B cell (primary cell): ENCODE measurements around the gene EIF2D. TPM values are rescaled to one million over a fixed set of nuclear protein-coding genes. Genes with fewer than 3 reads are reported as not detected.
"Not testable (repeated sequence)": the region's sequence is repeated elsewhere in the genome, so short reads cannot be mapped to it uniquely, and the experiment has no call there.

Experiments
- ATAC-seq: fragments of 200-7000 bp; cut with Tn5 transposase; one replicate; pipeline ENCODE4 v1.10.0; 2021; ENCODE audit warnings: low read depth, mild to moderate bottlenecking, moderate number of reproducible peaks, moderate library complexity
- CTCF ChIA-PET: fragments of 350-600 bp; sonication (Branson Sonifier 250); formaldehyde crosslinking; loops from one replicate; lab custom pipeline; 2021; ENCODE audit warnings: antibody characterized with exemption, inconsistent platforms; lab: Charles Lee
- POLR2A ChIA-PET: fragments of 350-600 bp; sonication (Branson Sonifier 250); formaldehyde crosslinking; loops from one replicate; lab custom pipeline; 2021; ENCODE audit warnings: antibody characterized with exemption; lab: Charles Lee
- DNase-seq: peaks from one replicate; pipeline ENCODE4 v3.0.0; 2013
- H2AFZ ChIP-seq: 2 replicates; pipeline ENCODE4 v1.6.1; 2012; ENCODE audit warnings: mild to moderate bottlenecking, low read depth, low read length; ENCODE audit not compliant: insufficient read depth, poor library complexity, severe bottlenecking
- H3K27ac ChIP-seq, 2 donors: 1 replicate in 1 of 2; 2 replicates in 1 of 2; pipeline ENCODE4 v1.5.1; 2012 to 2013; ENCODE audit warnings: low read length in 2 of 2, mild to moderate bottlenecking in 2 of 2, moderate library complexity in 1 of 2
- H3K27me3 ChIP-seq, 4 experiments: fragments of 200-600 bp in 1 of 4; sonication (generic) in 1 of 4; replicated peaks in 1 of 4; 1 replicate in 2 of 4; 2 replicates in 2 of 4; pipeline versions ENCODE4 v1.6.1 to v1.7.0; 2013 to 2016; ENCODE audit warnings: low read length in 3 of 4, mild to moderate bottlenecking in 2 of 4, mixed read lengths in 1 of 4, moderate library complexity in 1 of 4; ENCODE audit not compliant: insufficient read depth in 4 of 4, control insufficient read depth in 3 of 4; ENCODE audit errors: control extremely low read depth in 1 of 4
- H3K36me3 ChIP-seq, 2 experiments: replicated peaks in 1 of 2; 1 replicate in 1 of 2; 2 replicates in 1 of 2; pipeline versions ENCODE4 v1.6.1 to v1.7.1; 2013; ENCODE audit warnings: low read length in 1 of 2; ENCODE audit not compliant: insufficient read depth in 2 of 2, control insufficient read depth in 1 of 2; ENCODE audit errors: control extremely low read depth in 1 of 2, extremely low read depth in 1 of 2
- H3K4me1 ChIP-seq, 2 donors: fragments of 200-600 bp in 1 of 2; sonication (generic) in 1 of 2; 1 replicate in 1 of 2; 2 replicates in 1 of 2; pipeline versions ENCODE4 v1.5.1 to v1.6.1; 2013 to 2017; ENCODE audit warnings: low read length in 2 of 2; ENCODE audit not compliant: control insufficient read depth in 2 of 2, insufficient read depth in 2 of 2
- H3K4me2 ChIP-seq: replicated peaks from 2 replicates; pipeline ENCODE3; 2012; ENCODE audit warnings: mild to moderate bottlenecking, low read depth, low read length; ENCODE audit not compliant: poor library complexity, severe bottlenecking
- H3K4me3 ChIP-seq, 5 experiments: fragments of 200-600 bp in 1 of 5; sonication (generic) in 1 of 5; 1 replicate in 3 of 5; 2 replicates in 2 of 5; pipeline versions ENCODE4 v1.5.1 to v1.7.0; 2011 to 2016; ENCODE audit warnings: low read length in 4 of 5, mild to moderate bottlenecking in 4 of 5, low read depth in 2 of 5, control low read depth in 1 of 5, moderate library complexity in 1 of 5; ENCODE audit not compliant: insufficient read depth in 1 of 5; ENCODE audit errors: control extremely low read depth in 1 of 5, extremely low read depth in 1 of 5
- H3K79me2 ChIP-seq: fragments of 200-600 bp; sonication (generic); one replicate; pipeline ENCODE4 v1.6.0; 2016; ENCODE audit warnings: low read length; ENCODE audit not compliant: control insufficient read depth, insufficient read depth
- H3K9ac ChIP-seq: fragments of 200-600 bp; sonication (generic); 2 replicates; pipeline ENCODE4 v1.6.1; 2017; ENCODE audit warnings: mild to moderate bottlenecking, low read length, moderate library complexity
- H3K9me3 ChIP-seq, 3 donors: one replicate each; pipeline versions ENCODE4 v1.6.1 to v1.7.1; 2013; ENCODE audit warnings: low read length in 2 of 3; ENCODE audit not compliant: control insufficient read depth in 2 of 3, insufficient read depth in 1 of 3; ENCODE audit errors: control extremely low read depth in 1 of 3
- H4K20me1 ChIP-seq: 2 replicates; pipeline ENCODE4 v1.6.0; 2012; ENCODE audit warnings: mild to moderate bottlenecking, low read length; ENCODE audit not compliant: insufficient read depth, control insufficient read depth, poor library complexity, severe bottlenecking
- H3K27ac Mint-ChIP-seq: one replicate; pipeline ENCODE4 v1.8.0; 2021; ENCODE audit warnings: mixed read lengths
- H3K27me3 Mint-ChIP-seq: one replicate; pipeline ENCODE4 v1.8.0; 2021; ENCODE audit warnings: mixed read lengths
- H3K4me1 Mint-ChIP-seq: one replicate; pipeline ENCODE4 v1.8.0; 2021; ENCODE audit warnings: mixed read lengths
- H3K4me3 Mint-ChIP-seq: one replicate; pipeline ENCODE4 v1.8.0; 2021; ENCODE audit warnings: mixed read lengths
- H3K9me3 Mint-ChIP-seq: one replicate; pipeline ENCODE4 v1.8.0; 2022; ENCODE audit warnings: mixed read lengths; ENCODE audit not compliant: insufficient read depth
- CTCF ChIP-seq: fragments of 200-600 bp; IDR thresholded peaks from one replicate; pipeline ENCODE4 v1.8.0; 2022; ENCODE audit warnings: antibody characterized with exemption, mild to moderate bottlenecking
- EZH2 ChIP-seq: IDR thresholded peaks from 2 replicates; pipeline ENCODE4 v1.6.1; 2012; ENCODE audit warnings: borderline replicate concordance, low read depth, mild to moderate bottlenecking, moderate library complexity, low read length; ENCODE audit not compliant: insufficient read depth, poor library complexity, severe bottlenecking
- WGBS: methylation state at CpG from one replicate; pipeline ENCODE4 v1.1.5; 2013; ENCODE audit warnings: missing lambda C conversion rate; ENCODE audit not compliant: insufficient coverage; 5-methylcytosine and 5-hydroxymethylcytosine counted together
- intact Hi-C: fragments of 100-400 bp; cut with micrococcal nuclease; formaldehyde crosslinking; loops from one replicate; pipeline ENCODE4 v1.10.0; 2022
- polyA plus RNA-seq: library from polyadenylated mRNA; depleted of rRNA; stranded (reverse); fragments of >200 nt; gene quantifications from 2 replicates; pipeline ENCODE4 v1.2.3, GENCODE V29; 2012
- total RNA-seq, 2 donors: library from RNA; stranded (reverse); fragments of 120-200 nt in 1 of 2; gene quantifications; 1 replicate in 1 of 2; 2 replicates in 1 of 2; pipeline versions ENCODE4 v1.2.3 to v1.2.4, GENCODE V29; 2013 to 2022

The EIF2D gene
- total and polyA plus RNA-seq, 2 donors (not counting 1 experiment from before 2014, with no cell fraction given): 62.2 to 64.9 TPM

- H3K4me3 Mint-ChIP-seq, H3K27ac Mint-ChIP-seq, H3K4me3 ChIP-seq, H3K27me3 ChIP-seq, intact Hi-C loops, H3K4me2 ChIP-seq, H3K9ac ChIP-seq, H4K20me1 ChIP-seq, H3K27ac ChIP-seq, CTCF ChIA-PET, H3K36me3 ChIP-seq, H2AFZ ChIP-seq, ATAC-seq, H3K27me3 Mint-ChIP-seq, DNase-seq, H3K79me2 ChIP-seq, H3K9me3 Mint-ChIP-seq, H3K4me1 Mint-ChIP-seq, H3K9me3 ChIP-seq, POLR2A ChIA-PET, H3K4me1 ChIP-seq: not testable (repeated sequence)
- no CpG with 5 or more reads among the region's 2 CpGs for WGBS
These were observed 29.8 kb upstream of the EIF2D start for GRCh38 chr1:206642074-206642473.

GRCh38 chr1:206637605-206638004, 25.3 kb upstream of the EIF2D start:
- Mint-ChIP-seq H3K4me3 (no peak overlapping the region), H3K4me1 (peaks cover 26% of the 10 kb centered on the region), H3K9me3 (no peaks in the 10 kb centered on the region), H3K27me3 (peaks cover 4% of the 10 kb centered on the region), H3K27ac (no peak overlapping the region)
- TF ChIP-seq EZH2 (no peak), CTCF (no peak)
- ATAC-seq (no peak), DNase-seq (peak; percentile 20)
- CTCF ChIA-PET: interaction anchor here (6.3 to 13.1 kb wide), 3 partner anchors 25 to 344 kb away, joined by 37 to 217 read pairs (median 215); no protein-coding TSS in a partner anchor
- Histone ChIP-seq H3K36me3 (no peaks in the 10 kb centered on the region), H2AFZ (no peak overlapping the region), H3K79me2 (no peaks in the 10 kb centered on the region), H3K27ac (no peak overlapping the region), H3K4me3 (no peak overlapping the region), H4K20me1 (no peaks in the 10 kb centered on the region), H3K4me1 (peaks cover 17 to 22% of the 10 kb centered on the region in 2 donors), H3K27me3 (peaks cover 0 to 11% (median 5%) of the 10 kb centered on the region in 4 experiments), H3K9me3 (no peaks in the 10 kb centered on the region), H3K4me2 (no peak overlapping the region), H3K9ac (no peak overlapping the region)
- POLR2A ChIA-PET: interaction anchor here (0.7 kb wide), 1 partner anchor 47 kb away, joined by 5 read pairs; no protein-coding TSS in a partner anchor
- intact Hi-C loops: loop anchor here (10.0 kb wide), 2 partner anchors 167 to 417 kb away; partner anchors contain the start of genes PFKFB2 and YOD1
